ENCODE measurements around the gene LGSN. TPM values are rescaled to one million over a fixed set of nuclear protein-coding genes. Genes with fewer than 3 reads are reported as not detected.
"Not testable (repeated sequence)": the region's sequence is repeated elsewhere in the genome, so short reads cannot be mapped to it uniquely, and the experiment has no call there.

LGSN gene
- total and polyA plus RNA-seq, 2 donors, result 0.14 to 0.23 TPM

DNA sequence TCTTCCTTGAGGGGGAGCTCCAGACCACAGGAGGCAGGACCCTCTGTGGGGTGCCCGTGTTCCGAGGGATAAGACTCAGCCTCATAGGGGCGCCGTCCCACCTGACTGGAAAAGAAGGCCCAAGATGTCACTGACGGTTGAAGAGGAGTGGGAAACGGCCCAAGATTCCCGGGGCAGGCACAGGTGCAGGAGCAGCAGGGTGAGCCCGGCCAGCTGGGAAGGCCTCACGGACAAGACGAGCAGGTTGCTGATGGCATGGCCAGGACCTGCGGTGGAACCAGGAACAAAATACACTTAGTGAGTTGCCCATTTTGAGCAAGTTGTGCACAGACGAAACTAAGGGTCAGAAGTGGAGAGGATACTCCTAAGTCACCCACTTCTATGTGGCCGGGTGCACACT is 89.8 kb downstream of the LGSN start:
- H3K27ac ChIP-seq (ENCODE audit: low read depth in 1 of 2, low read length in 1 of 2); H3K4me3 ChIP-seq (ENCODE audit: low read length in 2 of 2); H3K27me3 ChIP-seq (ENCODE audit: control insufficient read depth in 2 of 2, insufficient read depth in 1 of 2, low read length in 1 of 2); H3K9me3 ChIP-seq (ENCODE audit: control insufficient read depth in 2 of 2, insufficient read depth in 1 of 2, low read length in 1 of 2); H3K36me3 ChIP-seq (ENCODE audit: control insufficient read depth in 2 of 2, insufficient read depth in 2 of 2, low read length in 1 of 2); H3K4me1 ChIP-seq (ENCODE audit: control insufficient read depth in 2 of 2, insufficient read depth in 2 of 2, low read length in 2 of 2); DNase-seq (ENCODE audit: low read depth in 6 of 9, low spot score in 9 of 9): not testable (repeated sequence)
- WGBS, result 93% methylated on average over 13 of the region's 13 CpGs

DNA sequence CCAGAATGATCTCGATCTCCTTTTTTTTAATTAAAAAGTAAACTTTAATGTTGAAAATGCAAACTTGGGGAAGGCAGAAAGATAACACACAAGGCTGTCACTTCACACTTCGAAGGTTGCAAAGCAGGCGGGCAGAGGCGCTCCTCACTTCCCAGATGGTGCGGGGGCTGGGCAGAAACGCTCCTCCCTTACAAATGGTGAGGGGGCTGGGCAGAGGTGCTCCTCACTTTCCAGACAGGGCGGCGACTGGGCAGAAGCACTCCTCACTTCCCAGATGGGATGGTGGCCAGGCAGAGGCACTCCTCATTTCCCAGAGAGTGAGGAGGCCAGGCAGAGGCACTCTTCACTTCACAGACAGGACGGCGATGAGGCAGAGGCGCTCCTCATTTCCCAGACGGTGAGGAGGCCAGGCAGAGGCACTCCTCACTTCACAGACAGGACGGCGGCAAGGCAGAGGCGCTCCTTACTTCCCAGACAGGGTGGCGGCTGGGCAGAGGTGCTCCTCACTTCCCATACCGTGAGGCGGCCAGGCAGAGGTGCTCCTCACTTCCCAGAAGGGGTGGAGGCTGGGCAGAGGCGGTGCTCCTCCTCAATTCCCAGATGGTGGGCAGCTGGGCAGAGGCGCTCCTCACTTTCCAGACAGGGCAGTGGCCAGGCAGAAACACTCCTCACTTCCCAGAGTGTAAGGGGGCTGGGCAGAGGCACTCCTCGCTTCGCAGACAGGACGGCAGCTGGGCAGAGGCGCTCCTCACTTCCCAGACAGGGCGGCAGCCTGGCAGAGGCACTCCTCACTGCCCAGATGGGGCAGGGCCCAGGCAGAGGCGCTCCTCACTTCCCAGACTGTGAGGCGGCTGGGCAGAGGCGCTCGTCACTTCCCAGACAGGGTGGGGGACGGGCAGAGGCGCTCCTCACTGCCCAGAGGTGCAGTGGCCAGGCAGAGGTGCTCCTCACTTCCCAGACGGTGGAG is 91.6 kb downstream of the LGSN start:
- not testable (repeated sequence) for H3K27me3 ChIP-seq (ENCODE audit: control insufficient read depth in 2 of 2, insufficient read depth in 1 of 2, low read length in 1 of 2); DNase-seq (ENCODE audit: low read depth in 6 of 9, low spot score in 9 of 9); H3K4me3 ChIP-seq (ENCODE audit: low read length in 2 of 2); H3K4me1 ChIP-seq (ENCODE audit: control insufficient read depth in 2 of 2, insufficient read depth in 2 of 2, low read length in 2 of 2); H3K9me3 ChIP-seq (ENCODE audit: control insufficient read depth in 2 of 2, insufficient read depth in 1 of 2, low read length in 1 of 2); H3K36me3 ChIP-seq (ENCODE audit: control insufficient read depth in 2 of 2, insufficient read depth in 2 of 2, low read length in 1 of 2); H3K27ac ChIP-seq (ENCODE audit: low read depth in 1 of 2, low read length in 1 of 2)
- 95% methylated on average over 32 of the region's 32 CpGs for WGBS

DNA sequence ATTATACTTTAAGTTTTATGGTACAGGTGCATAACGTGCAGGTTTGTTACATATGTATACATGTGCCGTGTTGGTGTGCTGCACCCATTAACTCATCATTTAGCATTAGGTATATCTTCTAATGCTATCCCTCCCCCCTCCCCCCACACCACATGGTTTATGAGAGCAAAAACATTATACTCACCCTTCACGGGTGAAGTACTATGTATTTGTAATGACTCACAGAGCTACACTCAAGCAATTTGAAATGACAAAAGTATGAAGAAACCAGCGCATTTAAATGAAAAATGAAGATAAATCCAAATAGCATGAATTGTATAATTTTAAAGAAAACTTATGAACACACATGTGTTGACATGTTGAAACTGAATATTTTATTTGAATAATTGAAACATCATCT is 93.8 kb downstream of the LGSN start:
- H3K4me1 ChIP-seq (ENCODE audit: control insufficient read depth in 2 of 2, insufficient read depth in 2 of 2, low read length in 2 of 2); H3K9me3 ChIP-seq (ENCODE audit: control insufficient read depth in 2 of 2, insufficient read depth in 1 of 2, low read length in 1 of 2); DNase-seq (ENCODE audit: low read depth in 6 of 9, low spot score in 9 of 9); H3K36me3 ChIP-seq (ENCODE audit: control insufficient read depth in 2 of 2, insufficient read depth in 2 of 2, low read length in 1 of 2); H3K27me3 ChIP-seq (ENCODE audit: control insufficient read depth in 2 of 2, insufficient read depth in 1 of 2, low read length in 1 of 2); H3K4me3 ChIP-seq (ENCODE audit: low read length in 2 of 2); H3K27ac ChIP-seq (ENCODE audit: low read depth in 1 of 2, low read length in 1 of 2): not testable (repeated sequence)
- 71% methylated on average over 4 of the region's 4 CpGs for WGBS

Other genes starting within 250 kb of the LGSN start
- 0.38 TPM for gene FKBP1C, start 108.5 kb downstream of the LGSN start, total RNA-seq
- gene FKBP1C, start 108.5 kb downstream of the LGSN start, polyA plus RNA-seq, result 0.66 TPM